EL (cell line): ENCODE measurements around the gene PIGX.
"Not testable (repeated sequence)": the region's sequence is repeated elsewhere in the genome, so short reads cannot be mapped to it uniquely, and the experiment has no call there.

Experiments used
- DNase-seq: peaks from one replicate; pipeline ENCODE4 v3.0.0-alpha.2; 2016

PIGX gene

GRCh38 chr3:196706731-196707130 lies 5.4 kb upstream of the PIGX start:
- no peak for DNase-seq

GRCh38 chr3:196707566-196707965 lies 4.6 kb upstream of the PIGX start:
- DNase-seq, result no peak

GRCh38 chr3:196708467-196708866 lies 3.7 kb upstream of the PIGX start:
- DNase-seq, result no peak

- no peak for DNase-seq
Measured at GRCh38 chr3:196712514-196713413, 587 bp downstream of the PIGX start.

GRCh38 chr3:196717162-196717561 lies 5.0 kb downstream of the PIGX start:
- DNase-seq, result not testable (repeated sequence)

- no peak for DNase-seq
Measured at GRCh38 chr3:196721097-196721496, 8.9 kb downstream of the PIGX start.

- peak; percentile 70 for DNase-seq
Measured at GRCh38 chr3:196726788-196727675, 14.9 kb downstream of the PIGX start.

- peak; percentile 75 for DNase-seq
Measured at GRCh38 chr3:196735751-196736150, 23.6 kb downstream of the PIGX start.

GRCh38 chr3:196736670-196737374 lies 24.6 kb downstream of the PIGX start:
- no peak for DNase-seq

- DNase-seq, result no peak
Measured at GRCh38 chr3:196737655-196738054, 25.5 kb downstream of the PIGX start.

- DNase-seq, result peak; percentile 91
Measured at GRCh38 chr3:196739671-196740480, 27.7 kb downstream of the PIGX start, which contains the start of gene PAK2. Gene PAK2, plus strand, starts transcription at chr3:196739857. Its CDS starts 42,790 bp downstream, at chr3:196782647.

GRCh38 chr3:196740481-196741248 lies 28.5 kb downstream of the PIGX start:
- DNase-seq, result peak; percentile 63

GRCh38 chr3:196741249-196741889 lies 29.2 kb downstream of the PIGX start:
- DNase-seq, result no peak

GRCh38 chr3:196743569-196743968 lies 31.4 kb downstream of the PIGX start:
- not testable (repeated sequence) for DNase-seq

GRCh38 chr3:196749125-196749524 lies 36.9 kb downstream of the PIGX start:
- DNase-seq, result no peak

- no peak for DNase-seq
Measured at GRCh38 chr3:196753201-196753600, 41.0 kb downstream of the PIGX start.

- DNase-seq, result no peak
Measured at GRCh38 chr3:196754091-196754981, 42.2 kb downstream of the PIGX start.

- no peak for DNase-seq
Measured at GRCh38 chr3:196756732-196757131, 44.6 kb downstream of the PIGX start.
